GM21381 (cell line): Measurements from ENCODE around the gene SCMH1.
"Not testable (repeated sequence)": the region's sequence is repeated elsewhere in the genome, so short reads cannot be mapped to it uniquely, and the experiment has no call there.

Experiments
- ATAC-seq: cut with Tn5 transposase; IDR thresholded peaks from one replicate; pipeline ENCODE4 v1.9.1; 2021; ENCODE audit warnings: mild to moderate bottlenecking, moderate library complexity; ENCODE audit not compliant: unreplicated experiment

SCMH1 gene

GRCh38 chr1:41158147-41158875, 83.8 kb downstream of the SCMH1 start:
- no peak for ATAC-seq

- no peak for ATAC-seq
Measured at GRCh38 chr1:41155105-41155504, 87.0 kb downstream of the SCMH1 start.

GRCh38 chr1:41153750-41154274, 88.3 kb downstream of the SCMH1 start:
- ATAC-seq, result no peak

- ATAC-seq, result no peak
Measured at GRCh38 chr1:41152622-41153044, 89.5 kb downstream of the SCMH1 start.

- ATAC-seq, result no peak
Measured at GRCh38 chr1:41151846-41152245, 90.3 kb downstream of the SCMH1 start.

GRCh38 chr1:41149570-41149969, 92.5 kb downstream of the SCMH1 start:
- no peak for ATAC-seq

GRCh38 chr1:41144285-41144684, 97.8 kb downstream of the SCMH1 start:
- no peak for ATAC-seq

- ATAC-seq, result no peak
Measured at GRCh38 chr1:41138549-41138948, 103.6 kb downstream of the SCMH1 start.

GRCh38 chr1:41135196-41135947, 106.7 kb downstream of the SCMH1 start:
- ATAC-seq, result no peak

- not testable (repeated sequence) for ATAC-seq
Measured at GRCh38 chr1:41134325-41134724, 107.8 kb downstream of the SCMH1 start.

GRCh38 chr1:41122851-41123518, 119.1 kb downstream of the SCMH1 start:
- no peak for ATAC-seq

- ATAC-seq, result no peak
Measured at GRCh38 chr1:41122148-41122547, 120.0 kb downstream of the SCMH1 start.

GRCh38 chr1:41118645-41119044, 123.5 kb downstream of the SCMH1 start:
- ATAC-seq, result no peak

GRCh38 chr1:41117241-41117640, 124.9 kb downstream of the SCMH1 start:
- not testable (repeated sequence) for ATAC-seq

GRCh38 chr1:41110736-41111135, 131.4 kb downstream of the SCMH1 start:
- ATAC-seq, result no peak

- no peak for ATAC-seq
Measured at GRCh38 chr1:41110286-41110685, 131.8 kb downstream of the SCMH1 start.

- no peak for ATAC-seq
Measured at GRCh38 chr1:41109310-41110197, 132.6 kb downstream of the SCMH1 start.

GRCh38 chr1:41108696-41109275, 133.3 kb downstream of the SCMH1 start:
- ATAC-seq, result no peak

GRCh38 chr1:41103766-41104165, 138.3 kb downstream of the SCMH1 start:
- no peak for ATAC-seq

- ATAC-seq, result no peak
Measured at GRCh38 chr1:41102653-41103052, 139.5 kb downstream of the SCMH1 start.
